ENCODE data around the gene NOL4L.

- TF ChIP-seq GLIS3 (CRISPR knock-in tag; IDR thresholded peaks at IDR 0.05) (no peak), ZC3H10 (CRISPR knock-in tag; IDR thresholded peaks at IDR 0.05) (no peak), ISL1 (CRISPR knock-in tag; IDR thresholded peaks at IDR 0.05) (no peak), RARB (CRISPR knock-in tag; IDR thresholded peaks at IDR 0.05) (no peak), ZFP30 (CRISPR knock-in tag; IDR thresholded peaks at IDR 0.05) (no peak), SNAI2 (CRISPR knock-in tag; IDR thresholded peaks at IDR 0.05) (no peak), PATZ1 (CRISPR knock-in tag; IDR thresholded peaks at IDR 0.05; ENCODE audit: borderline replicate concordance) (no peak), ZFP3 (CRISPR knock-in tag; IDR thresholded peaks at IDR 0.05) (no peak), ZNF70 (CRISPR knock-in tag; IDR thresholded peaks at IDR 0.05) (no peak), CREB5 (CRISPR knock-in tag; IDR thresholded peaks at IDR 0.05; ENCODE audit: low read depth) (no peak)
Measured at GRCh38 chr20:32541323-32542258, 43.5 kb downstream of the NOL4L start.

Measured in SK-N-SH treated with all-trans-retinoic acid at 6 μM for 48 hours (cell line).